ENCODE data around the gene TOR1AIP1.
"Not testable (repeated sequence)": the region's sequence is repeated elsewhere in the genome, so short reads cannot be mapped to it uniquely, and the experiment has no call there.

The TOR1AIP1 gene

DNA sequence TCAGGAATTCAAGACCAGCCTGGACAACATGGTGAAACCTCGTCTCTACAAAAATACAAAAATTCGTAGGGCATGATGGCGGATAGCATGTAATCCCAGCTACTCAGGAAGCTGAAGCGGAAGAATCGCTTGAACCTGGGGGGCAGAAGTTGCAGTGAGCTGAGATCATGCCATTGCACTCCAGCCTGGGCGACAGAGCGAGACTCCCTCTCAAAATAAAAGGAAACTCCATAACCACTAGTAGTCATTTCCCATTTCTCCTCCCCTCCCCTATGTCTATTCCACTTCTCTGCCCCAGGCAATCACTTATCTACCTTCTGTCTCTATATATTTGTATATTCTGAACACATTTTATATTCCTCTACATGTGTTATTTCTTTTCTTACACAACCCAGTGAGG, 68.6 kb downstream of the TOR1AIP1 start:
- H3K27me3 ChIP-seq (ENCODE audit: control insufficient read depth, insufficient read depth, low read length) = no peaks in the 10 kb centered on the region
- no peak overlapping the region for H3K4me3 ChIP-seq (ENCODE audit: low read length)
- H3K4me1 ChIP-seq (ENCODE audit: control insufficient read depth, low read depth, low read length) = peaks cover 6% of the 10 kb centered on the region
- H3K27ac ChIP-seq (ENCODE audit: low read length) = no peak overlapping the region
- no peaks in the 10 kb centered on the region for H3K9me3 ChIP-seq (ENCODE audit: control insufficient read depth, low read depth, low read length)
- no peak overlapping the region for H3K9ac ChIP-seq (ENCODE audit: low read length)
- H3K36me3 ChIP-seq (ENCODE audit: control insufficient read depth, low read depth, low read length) = no peaks in the 10 kb centered on the region

- Histone ChIP-seq H3K4me3 (ENCODE audit: low read length) (no peak overlapping the region), H3K27ac (ENCODE audit: low read length) (no peak overlapping the region)
These were observed 69.5 kb downstream of the TOR1AIP1 start for GRCh38 chr1:179951383-179952144.

DNA sequence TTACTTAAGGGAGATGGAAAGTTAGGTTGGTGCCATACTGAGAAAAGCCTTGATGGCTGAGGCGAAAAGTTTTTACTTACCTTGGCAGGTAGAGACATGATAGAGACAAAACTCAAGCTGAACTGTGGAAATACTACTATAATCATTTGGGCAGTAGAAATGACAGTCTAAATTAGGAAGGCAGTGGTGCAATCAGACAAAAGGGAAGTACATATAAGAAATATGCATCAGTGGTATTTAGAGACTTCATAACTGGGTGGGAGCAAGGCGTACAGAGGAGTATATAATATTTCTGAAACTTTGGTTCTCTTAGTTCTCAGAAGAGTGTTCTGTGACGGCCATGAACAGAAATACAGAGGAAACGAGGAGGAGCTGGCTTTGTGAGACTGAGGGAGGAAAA, 70.1 kb downstream of the TOR1AIP1 start:
- Histone ChIP-seq H3K36me3 (ENCODE audit: control insufficient read depth, low read depth, low read length) (no peaks in the 10 kb centered on the region), H3K9me3 (ENCODE audit: control insufficient read depth, low read depth, low read length) (no peaks in the 10 kb centered on the region), H3K4me1 (ENCODE audit: control insufficient read depth, low read depth, low read length) (peaks cover 11% of the 10 kb centered on the region), H3K4me3 (ENCODE audit: low read length) (no peak overlapping the region), H3K9ac (ENCODE audit: low read length) (no peak overlapping the region), H3K27ac (ENCODE audit: low read length) (no peak overlapping the region), H3K27me3 (ENCODE audit: control insufficient read depth, insufficient read depth, low read length) (no peaks in the 10 kb centered on the region)

More at GRCh38 chr1:179951383-179952144, 69.5 kb downstream of the TOR1AIP1 start:
- H3K36me3 ChIP-seq (ENCODE audit: control insufficient read depth, low read depth, low read length) = no peaks in the 10 kb centered on the region
- no peaks in the 10 kb centered on the region for H3K27me3 ChIP-seq (ENCODE audit: control insufficient read depth, insufficient read depth, low read length)
- H3K9ac ChIP-seq (ENCODE audit: low read length) = no peak overlapping the region
- H3K9me3 ChIP-seq (ENCODE audit: control insufficient read depth, low read depth, low read length) = no peaks in the 10 kb centered on the region
- H3K4me1 ChIP-seq (ENCODE audit: control insufficient read depth, low read depth, low read length) = peaks cover 11% of the 10 kb centered on the region

- H3K27ac ChIP-seq (ENCODE audit: low read length) = no peak overlapping the region
- H3K27me3 ChIP-seq (ENCODE audit: control insufficient read depth, insufficient read depth, low read length) = no peaks in the 10 kb centered on the region
- H3K36me3 ChIP-seq (ENCODE audit: control insufficient read depth, low read depth, low read length) = no peaks in the 10 kb centered on the region
- no peaks in the 10 kb centered on the region for H3K9me3 ChIP-seq (ENCODE audit: control insufficient read depth, low read depth, low read length)
- H3K4me1 ChIP-seq (ENCODE audit: control insufficient read depth, low read depth, low read length) = peaks cover 11% of the 10 kb centered on the region
- peak overlapping the region; percentile 88 for H3K9ac ChIP-seq (ENCODE audit: low read length)
- H3K4me3 ChIP-seq (ENCODE audit: low read length) = peak overlapping the region; percentile 79
These were observed 71.9 kb downstream of the TOR1AIP1 start for GRCh38 chr1:179953974-179954492.

DNA sequence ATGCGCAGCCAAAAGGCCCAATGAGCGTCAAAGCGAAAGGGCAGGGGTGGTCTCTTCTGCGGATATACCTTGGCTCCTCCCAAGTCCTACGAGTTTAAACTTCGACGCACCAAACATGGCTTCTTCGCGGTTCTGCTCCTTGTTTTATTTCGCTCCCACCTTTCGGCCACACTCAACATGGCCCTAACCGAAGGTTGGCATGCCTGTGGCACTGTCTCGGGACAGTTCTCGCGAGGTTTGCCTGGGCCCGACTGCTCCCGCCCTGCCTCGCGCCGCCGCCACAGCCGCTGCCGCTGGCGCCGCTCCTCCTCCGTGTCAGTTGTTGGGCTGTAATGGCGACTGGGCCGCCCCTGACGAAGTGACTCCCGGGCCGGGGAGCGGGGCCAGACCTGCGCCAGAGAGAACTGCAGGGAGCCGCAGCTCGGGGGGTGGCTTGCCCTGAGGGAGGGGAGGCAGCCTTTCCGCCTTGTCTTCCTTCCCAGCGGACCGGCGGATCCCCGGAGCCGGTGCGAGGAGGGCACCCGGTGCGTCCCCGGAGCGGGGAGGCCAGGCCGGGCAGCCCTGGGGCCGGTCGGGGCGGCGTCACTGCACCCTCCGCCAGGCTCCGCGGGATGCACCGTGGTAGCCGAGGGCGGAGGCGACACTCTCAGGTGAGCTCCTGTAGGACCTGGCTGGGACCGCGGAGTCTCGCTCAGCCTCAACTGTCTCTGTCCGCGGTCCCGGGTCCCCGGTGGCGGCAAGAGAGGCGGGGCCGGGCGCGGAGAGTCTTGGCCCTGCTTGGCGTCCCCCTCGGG, 72.6 kb downstream of the TOR1AIP1 start, which contains the start of gene CEP350:
TSS of gene CEP350 (plus strand) at position 318 of the 794 bp plus-strand sequence. CDS start 31,372 bp downstream, outside the sequence.
- peak within 1 kb of the TSS; percentile 52 for H3K27ac ChIP-seq (ENCODE audit: low read length)
- H3K27me3 ChIP-seq (ENCODE audit: control insufficient read depth, insufficient read depth, low read length) = no peaks in the 10 kb centered on the region
- H3K4me3 ChIP-seq (ENCODE audit: low read length) = peak within 1 kb of the TSS; percentile 79
- no peaks in the 10 kb centered on the region for H3K36me3 ChIP-seq (ENCODE audit: control insufficient read depth, low read depth, low read length)
- H3K4me1 ChIP-seq (ENCODE audit: control insufficient read depth, low read depth, low read length) = peaks cover 11% of the 10 kb centered on the region
- H3K9ac ChIP-seq (ENCODE audit: low read length) = peak within 1 kb of the TSS; percentile 88
- no peaks in the 10 kb centered on the region for H3K9me3 ChIP-seq (ENCODE audit: control insufficient read depth, low read depth, low read length)

GRCh38 chr1:179955287-179955680, 73.2 kb downstream of the TOR1AIP1 start:
- Histone ChIP-seq H3K36me3 (ENCODE audit: control insufficient read depth, low read depth, low read length) (no peaks in the 10 kb centered on the region), H3K9ac (ENCODE audit: low read length) (peak overlapping the region; percentile 88), H3K9me3 (ENCODE audit: control insufficient read depth, low read depth, low read length) (no peaks in the 10 kb centered on the region), H3K27me3 (ENCODE audit: control insufficient read depth, insufficient read depth, low read length) (no peaks in the 10 kb centered on the region), H3K27ac (ENCODE audit: low read length) (peak overlapping the region; percentile 52), H3K4me3 (ENCODE audit: low read length) (peak overlapping the region; percentile 79), H3K4me1 (ENCODE audit: control insufficient read depth, low read depth, low read length) (peaks cover 11% of the 10 kb centered on the region)

- no peaks in the 10 kb centered on the region for H3K9me3 ChIP-seq (ENCODE audit: control insufficient read depth, low read depth, low read length)
- peak overlapping the region; percentile 52 for H3K27ac ChIP-seq (ENCODE audit: low read length)
- H3K27me3 ChIP-seq (ENCODE audit: control insufficient read depth, insufficient read depth, low read length) = no peaks in the 10 kb centered on the region
- peak overlapping the region; percentile 79 for H3K4me3 ChIP-seq (ENCODE audit: low read length)
- H3K36me3 ChIP-seq (ENCODE audit: control insufficient read depth, low read depth, low read length) = no peaks in the 10 kb centered on the region
- H3K4me1 ChIP-seq (ENCODE audit: control insufficient read depth, low read depth, low read length) = peaks cover 11% of the 10 kb centered on the region
- H3K9ac ChIP-seq (ENCODE audit: low read length) = peak overlapping the region; percentile 88
These were observed 73.6 kb downstream of the TOR1AIP1 start for GRCh38 chr1:179955731-179956130.

- no peaks in the 10 kb centered on the region for H3K27me3 ChIP-seq (ENCODE audit: control insufficient read depth, insufficient read depth, low read length)
- no peak overlapping the region for H3K4me3 ChIP-seq (ENCODE audit: low read length)
- peaks cover 11% of the 10 kb centered on the region for H3K4me1 ChIP-seq (ENCODE audit: control insufficient read depth, low read depth, low read length)
- H3K9ac ChIP-seq (ENCODE audit: low read length) = no peak overlapping the region
- no peaks in the 10 kb centered on the region for H3K9me3 ChIP-seq (ENCODE audit: control insufficient read depth, low read depth, low read length)
- H3K36me3 ChIP-seq (ENCODE audit: control insufficient read depth, low read depth, low read length) = no peaks in the 10 kb centered on the region
- no peak overlapping the region for H3K27ac ChIP-seq (ENCODE audit: low read length)
These were observed 76.3 kb downstream of the TOR1AIP1 start for GRCh38 chr1:179958359-179958758.

- not testable (repeated sequence) for H3K27ac ChIP-seq (ENCODE audit: low read length); H3K9me3 ChIP-seq (ENCODE audit: control insufficient read depth, low read depth, low read length); H3K9ac ChIP-seq (ENCODE audit: low read length); H3K36me3 ChIP-seq (ENCODE audit: control insufficient read depth, low read depth, low read length); H3K4me3 ChIP-seq (ENCODE audit: low read length); H3K27me3 ChIP-seq (ENCODE audit: control insufficient read depth, insufficient read depth, low read length); H3K4me1 ChIP-seq (ENCODE audit: control insufficient read depth, low read depth, low read length)
These were observed 80.1 kb downstream of the TOR1AIP1 start for GRCh38 chr1:179962168-179962567.

GRCh38 chr1:179966551-179966950, 84.5 kb downstream of the TOR1AIP1 start:
- no peak overlapping the region for H3K27ac ChIP-seq (ENCODE audit: low read length)
- H3K27me3 ChIP-seq (ENCODE audit: control insufficient read depth, insufficient read depth, low read length) = no peaks in the 10 kb centered on the region
- no peaks in the 10 kb centered on the region for H3K36me3 ChIP-seq (ENCODE audit: control insufficient read depth, low read depth, low read length)
- no peaks in the 10 kb centered on the region for H3K9me3 ChIP-seq (ENCODE audit: control insufficient read depth, low read depth, low read length)
- H3K4me1 ChIP-seq (ENCODE audit: control insufficient read depth, low read depth, low read length) = peaks cover 8% of the 10 kb centered on the region
- no peak overlapping the region for H3K9ac ChIP-seq (ENCODE audit: low read length)
- no peak overlapping the region for H3K4me3 ChIP-seq (ENCODE audit: low read length)

GRCh38 chr1:179968284-179968993, 86.4 kb downstream of the TOR1AIP1 start:
- no peak overlapping the region for H3K27ac ChIP-seq (ENCODE audit: low read length)
- no peaks in the 10 kb centered on the region for H3K9me3 ChIP-seq (ENCODE audit: control insufficient read depth, low read depth, low read length)
- H3K27me3 ChIP-seq (ENCODE audit: control insufficient read depth, insufficient read depth, low read length) = no peaks in the 10 kb centered on the region
- H3K4me3 ChIP-seq (ENCODE audit: low read length) = no peak overlapping the region
- peaks cover 8% of the 10 kb centered on the region for H3K4me1 ChIP-seq (ENCODE audit: control insufficient read depth, low read depth, low read length)
- H3K36me3 ChIP-seq (ENCODE audit: control insufficient read depth, low read depth, low read length) = no peaks in the 10 kb centered on the region
- no peak overlapping the region for H3K9ac ChIP-seq (ENCODE audit: low read length)
